ENCODE measurements around the gene DUSP12.

DUSP12 gene

DNA sequence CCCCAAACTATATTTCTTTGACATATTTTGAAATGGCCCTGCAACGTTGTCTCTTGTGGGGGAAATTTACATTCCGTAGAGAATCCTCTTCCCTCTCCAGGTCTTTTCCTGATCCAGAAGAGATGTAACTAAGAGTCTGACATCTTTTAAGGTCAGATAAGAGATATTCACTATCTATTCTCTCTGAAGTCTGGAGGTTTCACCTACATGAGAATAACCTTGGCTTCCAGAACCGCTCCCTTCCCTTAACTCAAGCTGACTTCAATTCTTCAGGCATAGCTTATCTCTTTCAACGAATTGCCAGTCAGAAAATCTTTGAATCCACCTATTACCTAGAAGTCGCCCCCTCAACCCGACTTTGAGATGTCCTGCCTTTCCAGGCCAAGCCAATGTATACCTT, 18.3 kb upstream of the DUSP12 start:
- TF ChIP-seq, protein P1, sequence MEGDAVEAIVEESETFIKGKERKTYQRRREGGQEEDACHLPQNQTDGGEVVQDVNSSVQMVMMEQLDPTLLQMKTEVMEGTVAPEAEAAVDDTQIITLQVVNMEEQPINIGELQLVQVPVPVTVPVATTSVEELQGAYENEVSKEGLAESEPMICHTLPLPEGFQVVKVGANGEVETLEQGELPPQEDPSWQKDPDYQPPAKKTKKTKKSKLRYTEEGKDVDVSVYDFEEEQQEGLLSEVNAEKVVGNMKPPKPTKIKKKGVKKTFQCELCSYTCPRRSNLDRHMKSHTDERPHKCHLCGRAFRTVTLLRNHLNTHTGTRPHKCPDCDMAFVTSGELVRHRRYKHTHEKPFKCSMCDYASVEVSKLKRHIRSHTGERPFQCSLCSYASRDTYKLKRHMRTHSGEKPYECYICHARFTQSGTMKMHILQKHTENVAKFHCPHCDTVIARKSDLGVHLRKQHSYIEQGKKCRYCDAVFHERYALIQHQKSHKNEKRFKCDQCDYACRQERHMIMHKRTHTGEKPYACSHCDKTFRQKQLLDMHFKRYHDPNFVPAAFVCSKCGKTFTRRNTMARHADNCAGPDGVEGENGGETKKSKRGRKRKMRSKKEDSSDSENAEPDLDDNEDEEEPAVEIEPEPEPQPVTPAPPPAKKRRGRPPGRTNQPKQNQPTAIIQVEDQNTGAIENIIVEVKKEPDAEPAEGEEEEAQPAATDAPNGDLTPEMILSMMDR (IDR thresholded peaks at IDR 0.05): no peak
- Mint-ChIP-seq H3K36me3 (ENCODE audit: low read depth) (no peaks in the 10 kb centered on the region), H3K4me1 (peaks cover 23% of the 10 kb centered on the region), H3K9me3 (no peaks in the 10 kb centered on the region), H3K4me3 (no peak overlapping the region), H3K27me3 (ENCODE audit: low read depth, poor library complexity) (peaks cover 68% of the 10 kb centered on the region), H3K27ac (no peak overlapping the region)
- DNase-seq: no peak

DNA sequence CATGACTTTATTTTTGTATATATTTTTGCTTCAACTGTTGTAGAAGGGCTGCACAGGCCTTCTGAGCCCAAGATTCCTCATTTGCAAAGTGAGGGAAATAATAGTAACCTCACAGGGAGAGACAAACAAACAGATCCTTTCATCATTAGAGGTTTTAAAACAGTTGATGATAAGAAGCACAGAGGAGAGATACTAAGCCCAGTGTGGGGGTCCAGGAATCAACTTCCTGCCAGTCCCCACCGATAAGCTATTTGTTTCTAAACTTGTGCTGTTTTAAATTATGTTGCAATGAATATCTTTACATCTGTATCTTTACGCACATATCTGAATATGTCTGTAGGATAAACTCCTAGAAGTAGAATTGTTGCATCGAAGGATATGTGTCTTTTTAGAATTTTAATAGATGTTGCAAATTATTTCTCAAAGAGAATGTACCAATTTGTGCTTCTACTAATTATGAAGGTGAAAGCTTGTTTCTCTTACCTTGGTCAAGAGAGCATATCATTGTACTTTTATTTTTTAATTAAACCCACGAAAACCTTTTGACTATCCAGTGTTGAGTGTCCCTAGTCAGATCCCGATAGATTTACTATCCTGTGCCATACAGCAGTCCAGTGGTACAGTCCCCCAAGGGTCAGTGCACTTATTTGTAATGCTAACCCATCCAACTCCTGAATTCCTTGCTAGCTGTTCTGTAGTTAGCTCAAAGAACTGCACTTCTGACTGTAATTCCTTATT, 17.4 kb upstream of the DUSP12 start:
- Mint-ChIP-seq H3K27me3 (ENCODE audit: low read depth, poor library complexity) (peaks cover 68% of the 10 kb centered on the region), H3K4me1 (peaks cover 23% of the 10 kb centered on the region), H3K4me3 (no peak overlapping the region), H3K9me3 (no peaks in the 10 kb centered on the region), H3K36me3 (ENCODE audit: low read depth) (no peaks in the 10 kb centered on the region), H3K27ac (no peak overlapping the region)
- DNase-seq: no peak
- TF ChIP-seq, protein P1 (IDR thresholded peaks at IDR 0.05): no peak

DNA sequence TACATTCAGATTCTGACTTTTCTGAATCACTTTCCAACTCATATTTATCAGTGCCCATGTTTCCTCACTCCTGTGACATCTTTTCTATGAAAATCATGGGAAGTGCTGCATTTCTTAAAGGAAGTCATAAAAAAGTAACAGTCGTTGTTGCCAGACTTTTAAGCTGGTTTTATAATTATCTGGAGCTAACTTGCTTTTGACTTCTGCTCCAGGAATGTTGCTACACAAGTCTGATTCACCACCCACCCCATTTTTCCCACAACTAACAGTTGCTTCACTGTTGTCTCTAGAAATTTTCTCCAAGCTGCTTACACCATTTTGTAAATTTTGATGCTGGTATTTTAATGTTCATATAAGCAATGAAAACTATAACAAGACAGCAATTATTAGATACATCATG, 16.1 kb upstream of the DUSP12 start:
- DNase-seq: no peak
- Mint-ChIP-seq H3K27ac (no peak overlapping the region), H3K4me3 (no peak overlapping the region), H3K27me3 (ENCODE audit: low read depth, poor library complexity) (peaks cover 61% of the 10 kb centered on the region), H3K4me1 (peaks cover 31% of the 10 kb centered on the region), H3K36me3 (ENCODE audit: low read depth) (no peaks in the 10 kb centered on the region), H3K9me3 (no peaks in the 10 kb centered on the region)
- TF ChIP-seq, protein P1 (IDR thresholded peaks at IDR 0.05): no peak

DNA sequence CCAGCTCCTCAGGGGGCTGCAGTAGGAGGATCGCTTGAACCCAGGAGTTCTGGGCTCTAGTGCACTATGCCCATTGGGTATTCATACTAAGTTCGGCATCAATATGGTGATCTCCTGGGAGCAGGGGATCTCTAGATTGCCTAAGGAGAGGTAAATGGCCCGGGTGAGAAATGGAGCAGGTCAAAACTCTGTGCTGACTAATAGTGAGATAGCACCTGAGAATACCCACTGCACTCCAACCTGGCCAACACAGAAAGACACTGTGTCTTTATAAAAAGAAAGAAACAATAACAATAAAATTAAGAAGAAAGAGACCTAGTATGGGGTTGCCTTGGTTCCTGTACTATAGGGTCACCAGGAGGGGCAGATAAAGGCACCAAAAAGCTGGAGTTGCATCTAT, 13.7 kb upstream of the DUSP12 start:
- H3K27ac Mint-ChIP-seq: no peak overlapping the region
- H3K27me3 Mint-ChIP-seq (ENCODE audit: low read depth, poor library complexity): peaks cover 57% of the 10 kb centered on the region
- TF ChIP-seq, protein P1 (IDR thresholded peaks at IDR 0.05): no peak
- no peak overlapping the region for H3K4me3 Mint-ChIP-seq
- H3K9me3 Mint-ChIP-seq: no peaks in the 10 kb centered on the region
- DNase-seq: no peak
- H3K4me1 Mint-ChIP-seq: peaks cover 22% of the 10 kb centered on the region
- H3K36me3 Mint-ChIP-seq (ENCODE audit: low read depth): no peaks in the 10 kb centered on the region

DNA sequence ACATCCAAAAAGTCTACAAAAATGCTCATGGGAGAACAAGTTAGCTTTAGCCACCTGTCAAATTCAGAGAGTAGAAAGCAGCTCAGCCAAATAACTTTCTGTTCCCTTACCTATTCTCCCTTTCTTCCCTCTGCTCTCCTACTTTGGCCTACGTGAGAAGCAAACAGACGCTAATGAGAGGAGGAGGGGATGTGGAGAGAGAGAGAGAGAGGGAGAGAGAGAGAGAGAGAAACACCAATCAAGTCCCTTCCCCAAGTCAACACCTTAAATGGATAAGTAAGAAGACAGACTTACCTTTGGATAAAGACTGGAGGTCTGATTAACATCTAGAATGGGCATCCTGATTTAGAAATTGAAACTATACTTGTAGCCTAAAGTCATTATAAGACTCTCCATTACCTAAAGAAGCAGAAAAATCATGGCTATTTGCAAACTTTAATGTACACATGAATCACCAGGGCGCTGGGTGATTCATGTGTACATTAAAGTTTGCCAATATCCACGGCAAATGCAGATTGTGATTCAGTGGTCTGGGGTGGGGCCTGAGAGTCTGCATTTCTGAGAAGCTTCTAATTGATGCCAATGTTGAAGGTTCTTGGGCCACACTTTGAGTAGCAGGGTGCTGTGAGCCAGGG, 13.1 kb upstream of the DUSP12 start:
- Mint-ChIP-seq H3K9me3 (no peaks in the 10 kb centered on the region), H3K36me3 (ENCODE audit: low read depth) (no peaks in the 10 kb centered on the region), H3K4me3 (no peak overlapping the region), H3K27me3 (ENCODE audit: low read depth, poor library complexity) (peaks cover 53% of the 10 kb centered on the region), H3K4me1 (peaks cover 17% of the 10 kb centered on the region), H3K27ac (no peak overlapping the region)
- no peak for DNase-seq
- TF ChIP-seq, protein P1 (IDR thresholded peaks at IDR 0.05): no peak

DNA sequence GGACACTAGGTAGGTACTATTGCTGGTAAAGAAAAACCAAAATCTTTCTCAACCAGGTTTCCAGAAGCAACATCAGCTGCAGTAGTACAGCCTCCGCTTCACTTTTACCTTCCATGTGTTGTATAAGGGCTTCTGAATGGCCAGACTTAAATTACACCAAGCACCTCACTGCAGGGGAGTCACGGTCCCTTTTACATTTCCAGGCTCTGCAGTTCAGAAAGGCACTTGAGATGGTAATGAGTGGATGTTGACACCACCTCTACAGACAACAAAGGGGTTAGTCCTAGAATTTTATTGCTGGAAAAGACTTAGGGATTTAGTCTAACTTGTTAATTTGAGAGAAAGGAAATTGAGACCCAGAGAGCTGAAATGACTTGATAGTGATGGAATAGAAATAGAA, 12.0 kb upstream of the DUSP12 start:
- peaks cover 49% of the 10 kb centered on the region for H3K27me3 Mint-ChIP-seq (ENCODE audit: low read depth, poor library complexity)
- H3K27ac Mint-ChIP-seq: no peak overlapping the region
- no peak for DNase-seq
- no peak overlapping the region for H3K4me3 Mint-ChIP-seq
- H3K9me3 Mint-ChIP-seq: no peaks in the 10 kb centered on the region
- peaks cover 11% of the 10 kb centered on the region for H3K4me1 Mint-ChIP-seq
- no peaks in the 10 kb centered on the region for H3K36me3 Mint-ChIP-seq (ENCODE audit: low read depth)
- TF ChIP-seq, protein P1 (IDR thresholded peaks at IDR 0.05): no peak
